ENCODE data around the gene TSPAN32. TPM values are rescaled to one million over a fixed set of nuclear protein-coding genes. Genes with fewer than 3 reads are reported as not detected.

The TSPAN32 gene
- total and polyA plus RNA-seq, 10 of the 15 experiments (the other 5 are each of a cell fraction or from before 2014, with no cell fraction given), result 0.08 TPM; not detected in 9

- TF ChIP-seq ELK1 (IDR thresholded peaks at IDR 0.05; ENCODE audit: low read depth, low read length) (no peak), HDAC2 (IDR thresholded peaks at IDR 0.05) (no peak)
Measured at GRCh38 chr11:2258501-2259465, 43.0 kb upstream of the TSPAN32 start (continued).

- 0% methylated on average over 5 of the region's 8 CpGs for WGBS (ENCODE audit: insufficient coverage, insufficient replicate concordance, low lambda C conversion rate, missing lambda C conversion rate)
- TF ChIP-seq RELA (IDR thresholded peaks at IDR 0.05; ENCODE audit: borderline replicate concordance, partially characterized antibody) (no peak), ZBTB4 (CRISPR knock-in tag; IDR thresholded peaks at IDR 0.05) (no peak), BMI1 (IDR thresholded peaks at IDR 0.05; ENCODE audit: borderline replicate concordance) (no peak)
- ChIA-PET RAD21 (ENCODE audit: unreplicated experiment) (no interaction called here), CTCF (no interaction called here), POLR2A (no interaction called here), SMC1A (ENCODE audit: uncharacterized antibody, unreplicated experiment) (no interaction called here)
- no peaks in the 10 kb centered on the region for H4K20me1 ChIP-seq (ENCODE audit: control insufficient read depth, insufficient read depth)
- no peaks in the 10 kb centered on the region for H3K27me3 ChIP-seq (replicated peaks in 1 of 2; ENCODE audit: control insufficient read depth in 2 of 2, insufficient read depth in 2 of 2, low read length in 1 of 2)
- H2AFZ ChIP-seq (ENCODE audit: control insufficient read depth, low read depth, low read length), result no peak overlapping the region
- H3K79me2 ChIP-seq (ENCODE audit: control insufficient read depth, insufficient read depth, low read length), result no peaks in the 10 kb centered on the region
- H3K9ac ChIP-seq (ENCODE audit: control insufficient read depth, insufficient read depth, low read length), result no peak overlapping the region
- intact Hi-C loops (cut with micrococcal nuclease; ENCODE audit: unreplicated experiment), result no loop called here
- H3K36me3 ChIP-seq (ENCODE audit: control insufficient read depth in 2 of 2, insufficient read depth in 2 of 2, low read length in 1 of 2), result no peaks in the 10 kb centered on the region
- H3K4me3 ChIP-seq, result no peak overlapping the region
- H3K27ac ChIP-seq (ENCODE audit: control insufficient read depth, insufficient read depth), result no peak overlapping the region
- H3K4me1 ChIP-seq (ENCODE audit: control insufficient read depth, insufficient read depth, low read length), result no peaks in the 10 kb centered on the region
- in situ Hi-C loops (cut with MboI), result no loop called here
- DNase-seq (ENCODE audit: low read depth, low spot score) (no peak), ATAC-seq (no peak), FAIRE-seq (no peak)
- H3K4me2 ChIP-seq (ENCODE audit: control insufficient read depth, insufficient read depth), result no peak overlapping the region
- BruUV-seq (replicated peaks), result no TSS peak
- no peaks in the 10 kb centered on the region for H3K9me3 ChIP-seq (replicated peaks; ENCODE audit: control insufficient read depth, insufficient read depth, low read length)
Measured at GRCh38 chr11:2259466-2259830, 42.4 kb upstream of the TSPAN32 start.

Data from GM12878 (cell line).